ENCODE results near the gene ADGRB3.
"Not testable (repeated sequence)": the region's sequence is repeated elsewhere in the genome, so short reads cannot be mapped to it uniquely, and the experiment has no call there.

The ADGRB3 gene

GRCh38 chr6:69064226-69064625 is 429.1 kb downstream of the ADGRB3 start:
- DNase-seq: no peak

- DNase-seq: no peak
These were observed 434.8 kb downstream of the ADGRB3 start for GRCh38 chr6:69069881-69070280.

- no peak for DNase-seq
These were observed 437.7 kb downstream of the ADGRB3 start for GRCh38 chr6:69072796-69073195.

DNA sequence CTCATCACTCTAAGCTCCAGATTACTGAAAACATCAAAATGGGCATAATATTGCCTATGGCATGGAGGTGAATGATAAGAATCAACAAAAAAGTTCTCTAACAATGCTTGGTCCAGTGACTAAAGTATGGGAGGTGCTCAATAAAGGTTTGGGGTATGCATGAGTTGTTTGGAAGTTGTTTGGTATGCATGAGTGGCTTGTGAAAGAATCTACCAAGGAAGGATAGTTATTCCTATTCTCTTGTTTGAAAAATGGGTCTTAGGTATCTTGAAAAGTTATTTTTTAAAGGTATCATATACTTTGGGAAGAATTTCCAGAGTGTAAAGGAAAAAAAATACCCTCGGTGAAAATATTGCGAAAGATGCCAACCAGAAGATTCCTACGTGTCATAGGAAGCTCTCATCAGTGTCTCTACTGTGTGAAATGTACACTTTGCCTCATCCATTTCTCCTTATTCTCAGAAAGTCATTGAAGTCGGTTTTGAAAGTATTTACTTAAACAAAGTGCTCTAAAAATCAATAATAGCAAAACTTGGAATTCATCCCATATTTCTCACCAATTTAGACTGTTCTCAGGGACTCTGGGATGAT is 449.8 kb downstream of the ADGRB3 start:
- DNase-seq: no peak

DNA sequence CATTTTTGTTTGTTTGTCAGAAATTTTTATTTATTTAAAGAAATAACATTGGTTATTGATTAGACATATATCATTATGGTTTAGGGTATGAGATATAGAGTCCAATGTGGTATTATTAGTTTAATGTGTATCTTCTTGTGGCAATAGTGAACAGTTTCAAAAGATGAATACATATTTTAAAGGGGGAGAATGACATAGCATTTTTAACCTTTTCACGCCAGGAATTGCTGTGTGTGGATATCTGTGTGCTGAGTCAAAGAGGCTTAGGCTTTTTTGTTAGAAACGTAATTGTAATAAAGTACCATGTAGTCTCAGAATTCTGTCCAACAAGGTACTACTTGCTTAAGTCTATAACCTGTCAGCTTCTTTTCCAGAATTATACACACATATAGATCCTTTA is 451.6 kb downstream of the ADGRB3 start:
- no peak for DNase-seq

- DNase-seq: no peak
These were observed 454.5 kb downstream of the ADGRB3 start for GRCh38 chr6:69089539-69089938.

DNA sequence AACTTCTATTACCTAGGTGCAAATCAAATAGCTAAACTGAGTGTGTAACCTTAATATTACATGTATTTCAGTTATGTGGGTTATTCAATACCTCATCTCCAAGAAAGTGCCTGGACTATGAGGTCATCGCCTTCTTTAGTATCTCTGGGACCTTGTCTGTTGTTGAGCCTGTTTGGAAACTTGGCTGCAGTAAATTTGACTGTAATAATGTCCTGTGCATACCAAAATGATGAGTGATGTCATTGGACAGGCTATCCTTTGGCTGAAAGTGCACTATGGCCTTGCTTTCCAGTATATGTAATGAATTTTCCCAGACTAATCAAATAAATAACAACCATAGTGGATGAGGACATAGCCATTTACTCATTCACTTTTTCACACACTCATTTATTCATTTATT is 455.1 kb downstream of the ADGRB3 start:
- DNase-seq: no peak

GRCh38 chr6:69096681-69097080 is 461.6 kb downstream of the ADGRB3 start:
- no peak for DNase-seq

GRCh38 chr6:69097948-69098347 is 462.9 kb downstream of the ADGRB3 start:
- no peak for DNase-seq

- no peak for DNase-seq
These were observed 463.8 kb downstream of the ADGRB3 start for GRCh38 chr6:69098910-69099309.

- DNase-seq: no peak
These were observed 465.7 kb downstream of the ADGRB3 start for GRCh38 chr6:69100772-69101171.

DNA sequence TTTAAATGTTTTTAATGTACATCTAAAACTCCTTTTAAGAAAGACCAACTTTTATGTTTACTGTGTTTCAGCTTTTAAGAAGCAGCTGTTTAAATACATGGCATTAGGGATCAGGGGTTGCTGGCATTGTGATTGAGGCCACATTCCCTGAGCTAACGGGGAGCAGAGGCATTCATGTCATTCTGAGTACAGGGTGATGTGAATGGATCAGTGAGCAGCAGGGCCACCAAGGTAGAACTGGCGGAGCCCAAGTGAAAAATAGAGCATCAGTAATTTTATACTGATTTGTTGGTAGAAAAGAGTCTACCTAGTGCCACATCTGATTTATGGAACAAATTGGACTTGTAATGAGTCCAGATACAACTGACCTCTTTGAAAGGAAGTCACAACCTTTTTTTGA is 467.3 kb downstream of the ADGRB3 start:
- no peak for DNase-seq

DNA sequence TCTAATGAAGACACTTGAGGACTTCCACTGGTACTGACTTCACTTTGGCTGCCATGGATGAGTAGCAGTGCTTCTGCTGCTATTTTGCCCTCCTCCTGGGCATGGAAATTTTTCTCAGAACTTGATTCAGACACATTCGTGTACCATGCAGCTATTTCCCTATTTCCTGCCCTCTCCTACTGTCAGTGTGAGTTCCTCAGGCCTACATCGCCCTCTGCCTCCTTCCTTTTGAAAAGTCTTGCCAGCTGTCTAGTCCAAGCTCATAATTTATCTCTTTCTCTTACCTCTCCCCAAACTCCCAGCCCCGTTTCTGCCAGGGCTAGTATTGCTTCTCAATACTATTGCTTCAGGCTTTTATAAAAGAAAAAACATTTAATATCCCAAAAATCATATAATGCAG is 470.2 kb downstream of the ADGRB3 start:
- DNase-seq: no peak

DNA sequence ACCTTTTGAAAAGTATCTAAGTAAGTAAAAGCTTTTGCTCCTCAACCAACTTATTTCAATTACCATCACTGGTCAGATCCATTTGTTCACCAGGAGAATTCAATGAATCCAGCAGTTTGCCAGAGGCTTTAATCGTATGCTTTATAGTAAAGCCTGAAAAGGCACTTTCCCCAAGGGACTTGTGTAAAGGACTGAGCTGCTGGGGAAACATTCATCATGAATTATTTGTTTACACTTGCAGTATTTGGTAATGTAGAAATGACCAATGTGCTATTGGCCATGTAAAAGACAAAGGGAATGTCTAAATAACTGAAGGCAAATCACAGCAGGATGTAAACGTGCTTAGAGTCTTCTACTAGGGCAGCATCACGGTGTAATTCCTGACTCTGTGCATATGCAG is 471.4 kb downstream of the ADGRB3 start:
- no peak for DNase-seq

GRCh38 chr6:69111301-69111700 is 476.2 kb downstream of the ADGRB3 start:
- no peak for DNase-seq

DNA sequence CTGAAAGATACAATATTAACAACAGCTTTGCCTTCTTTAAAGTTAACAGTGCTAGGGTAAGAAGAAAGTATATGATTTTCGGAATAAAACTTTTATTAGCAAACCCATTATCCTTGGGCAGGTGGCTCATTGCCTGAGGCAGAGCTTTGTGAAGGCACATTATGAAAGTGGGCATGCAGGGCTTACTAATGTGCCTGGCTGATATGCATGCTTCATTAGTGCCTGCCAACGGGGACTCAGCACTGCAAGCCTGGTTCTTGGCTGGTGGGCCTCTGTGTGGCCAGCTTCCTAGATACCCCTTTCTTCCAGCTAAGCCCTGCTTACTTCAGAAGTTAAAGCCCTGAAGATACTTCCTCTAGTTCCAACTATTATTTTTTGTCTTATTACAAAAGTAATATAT is 481.6 kb downstream of the ADGRB3 start:
- DNase-seq: no peak

- DNase-seq: not testable (repeated sequence)
These were observed 486.7 kb downstream of the ADGRB3 start for GRCh38 chr6:69121461-69122406.

DNA sequence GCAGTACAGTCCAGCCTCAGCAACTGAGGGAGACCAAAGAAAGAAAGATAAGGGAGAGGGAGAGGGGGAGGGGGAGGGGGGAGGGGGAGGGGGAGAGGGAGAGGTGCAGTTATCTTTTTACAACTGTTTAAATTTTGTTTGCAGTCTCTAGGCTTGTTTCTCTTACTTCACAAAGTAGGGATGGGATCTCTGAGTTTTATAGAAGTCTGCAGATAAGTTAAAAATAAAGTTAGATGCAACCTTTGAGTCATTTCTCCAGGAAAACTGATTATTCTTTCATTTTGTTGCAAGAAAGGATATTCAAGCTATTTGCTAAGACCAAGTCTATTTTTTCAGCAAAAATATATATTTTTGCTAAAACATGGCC is 487.3 kb downstream of the ADGRB3 start:
- DNase-seq: no peak

- DNase-seq: no peak
These were observed 493.3 kb downstream of the ADGRB3 start for GRCh38 chr6:69128411-69128810.

GRCh38 chr6:69129046-69129445 is 494.0 kb downstream of the ADGRB3 start:
- DNase-seq: no peak

DNA sequence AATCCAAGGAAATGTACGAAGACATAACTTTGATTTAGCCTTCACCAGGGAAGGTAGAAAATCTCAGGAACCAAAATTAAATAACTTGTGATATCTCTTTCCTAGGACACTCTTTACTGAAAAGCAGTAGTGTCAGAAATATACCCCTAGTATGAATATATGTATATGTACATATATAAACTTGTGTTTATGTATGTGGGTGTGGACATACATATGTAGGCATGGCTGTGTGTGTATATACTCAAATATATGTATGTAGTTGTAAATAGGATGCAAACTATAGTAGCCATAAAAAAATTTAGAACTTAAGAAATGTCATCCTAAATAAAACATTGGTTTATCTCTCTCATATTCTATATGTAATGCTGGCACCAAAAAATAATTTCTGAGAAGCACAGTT is 500.8 kb downstream of the ADGRB3 start:
- no peak for DNase-seq

GRCh38 chr6:69138148-69138547 is 503.1 kb downstream of the ADGRB3 start:
- DNase-seq: no peak

- no peak for DNase-seq
These were observed 503.9 kb downstream of the ADGRB3 start for GRCh38 chr6:69138893-69139494.

- DNase-seq: no peak
These were observed 510.0 kb downstream of the ADGRB3 start for GRCh38 chr6:69145062-69145461.

Measured in NCI-H748 treated with DMSO at 0.1 percent for 48 hours (cell line).